HepG2 (cell line): ENCODE measurements around the gene NELFB. TPM values are rescaled to one million over a fixed set of nuclear protein-coding genes. Genes with fewer than 3 reads are reported as not detected.

Experiments used
- ATAC-seq: fragments of 200-7000 bp; cut with Tn5 transposase; 3 replicates; pipeline ENCODE4 v1.9.1; 2020; ENCODE audit warnings: mild to moderate bottlenecking, moderate library complexity
- BruUV-seq: library from RNA; stranded (reverse); fragments of 400-500 nt; replicated peaks from 2 replicates; lab custom pipeline; 2021; lab: Mats Ljungman, UMichigan
- CTCF ChIA-PET: fragments of 300-600 bp; formaldehyde crosslinking; extraction: SDS; loops from one replicate; lab custom pipeline; 2021; ENCODE audit warnings: low total read pairs, inconsistent platforms, low intra/inter-chr PET ratio; lab: Yijun Ruan, JAX
- POLR2A ChIA-PET: fragments of 350-600 bp; sonication (Branson Sonifier 250); formaldehyde crosslinking; loops from one replicate; lab custom pipeline; 2020; ENCODE audit warnings: antibody characterized with exemption, inconsistent platforms; lab: Yijun Ruan, JAX
- DNase-seq: peaks from one replicate; pipeline ENCODE4 v3.0.0-alpha.2; 2015; ENCODE audit warnings: low spot score
- FAIRE-seq: peaks from 3 replicates; lab custom pipeline; 2011; peaks lifted over from hg19 to GRCh38; lab: Jason Lieb, UNC
- H2AFZ ChIP-seq: one replicate; pipeline ENCODE4 v1.6.1; 2011; ENCODE audit warnings: low read length, inconsistent platforms
- H3K27ac ChIP-seq: fragments of 300-600 bp; 3 replicates; pipeline ENCODE4 v1.8.0; 2011; ENCODE audit warnings: mixed run types, mild to moderate bottlenecking, mixed read lengths, low read length, inconsistent platforms; ENCODE audit not compliant: insufficient read depth; ENCODE audit errors: extremely low read length
- H3K27me3 ChIP-seq, 2 experiments: fragments of 200-600 bp in 1 of 2; 2 replicates in 1 of 2; 3 replicates in 1 of 2; pipeline versions ENCODE4 v1.6.0 to v1.8.0; 2011; ENCODE audit warnings: low read length in 2 of 2, mild to moderate bottlenecking in 2 of 2, moderate library complexity in 2 of 2, inconsistent platforms in 1 of 2; ENCODE audit not compliant: insufficient read depth in 2 of 2, control insufficient read depth in 1 of 2
- H3K36me3 ChIP-seq, 2 experiments: fragments of 200-600 bp in 1 of 2; replicated peaks in 1 of 2; 2 replicates in 1 of 2; 3 replicates in 1 of 2; pipeline versions ENCODE4 v1.5.1 to v1.8.0; 2011; ENCODE audit warnings: low read length in 2 of 2, inconsistent platforms in 1 of 2; ENCODE audit not compliant: insufficient read depth in 2 of 2, control insufficient read depth in 1 of 2
- H3K4me1 ChIP-seq: 2 replicates; pipeline ENCODE4 v1.5.1; 2012; ENCODE audit warnings: low read length, inconsistent platforms; ENCODE audit not compliant: insufficient read depth
- H3K4me2 ChIP-seq: 2 replicates; pipeline ENCODE4 v1.6.0; 2011; ENCODE audit warnings: low read depth, low read length, inconsistent platforms
- H3K4me3 ChIP-seq, 3 experiments: fragments of 200-600 bp in 1 of 3; sonication (generic), shearing (Covaris generic) in 1 of 3; replicated peaks in 1 of 3; 2 replicates each; pipeline ENCODE4 v1.5.1; 2011 to 2016; ENCODE audit warnings: low read length in 3 of 3, inconsistent platforms in 2 of 3, low read depth in 2 of 3, mild to moderate bottlenecking in 2 of 3, control low read depth in 1 of 3, mixed read lengths in 1 of 3; ENCODE audit not compliant: insufficient read depth in 1 of 3
- H3K79me2 ChIP-seq: one replicate; pipeline ENCODE4 v1.6.1; 2011; ENCODE audit warnings: low read length, inconsistent platforms; ENCODE audit not compliant: insufficient read depth
- H3K9ac ChIP-seq: 2 replicates; pipeline ENCODE4 v1.6.0; 2011; ENCODE audit warnings: mild to moderate bottlenecking, low read depth, low read length, inconsistent platforms; ENCODE audit not compliant: insufficient read depth
- H3K9me3 ChIP-seq: 2 replicates; pipeline ENCODE4 v1.5.1; 2012; ENCODE audit warnings: mild to moderate bottlenecking, low read length
- H4K20me1 ChIP-seq: 2 replicates; pipeline ENCODE4 v1.6.0; 2011; ENCODE audit warnings: inconsistent platforms, mild to moderate bottlenecking, low read length, moderate library complexity; ENCODE audit not compliant: insufficient read depth
- HDAC2 ChIP-seq: sonication (generic); formaldehyde crosslinking; IDR thresholded peaks from 2 replicates; pipeline ENCODE4 v1.4.0; 2020; ENCODE audit warnings: missing genetic modification reagents
- RAD21 ChIP-seq: fragments of 450-650 bp; formaldehyde crosslinking; IDR thresholded peaks from 2 replicates; pipeline ENCODE4 v1.5.0; 2020; ENCODE audit warnings: mild to moderate bottlenecking
- ZNF207 ChIP-seq: fragments of 450-650 bp; IDR thresholded peaks from 2 replicates; pipeline ENCODE4 v1.6.1; 2016; ENCODE audit warnings: antibody characterized with exemption, borderline replicate concordance
- ZNF224 ChIP-seq: sonication (generic); formaldehyde crosslinking; IDR thresholded peaks from 2 replicates; pipeline ENCODE4 v1.5.0; 2020; ENCODE audit warnings: mild to moderate bottlenecking, missing genetic modification reagents
- ZNF230 ChIP-seq: sonication (generic); formaldehyde crosslinking; IDR thresholded peaks from 2 replicates; pipeline ENCODE4 v1.4.0; 2020; ENCODE audit warnings: mild to moderate bottlenecking, missing genetic modification reagents
- ZNF766 ChIP-seq: sonication (generic); formaldehyde crosslinking; IDR thresholded peaks from 2 replicates; pipeline ENCODE4 v1.5.0; 2020; ENCODE audit warnings: missing genetic modification reagents, borderline replicate concordance
- WGBS: methylation state at CpG from one replicate; pipeline ENCODE4 v1.1.6; 2017; ENCODE audit warnings: low lambda C conversion rate; 5-methylcytosine and 5-hydroxymethylcytosine counted together
- in situ Hi-C: cut with HindIII; loops from 2 replicates; pipeline ENCODE4 v1.10.0; 2017; ENCODE audit warnings: low pct_unique_long_range_greater_than_20kb; ENCODE audit not compliant: extremely low pct_ligation_motif_present
- intact Hi-C: fragments of 100-400 bp; cut with micrococcal nuclease; formaldehyde crosslinking; loops from one replicate; pipeline ENCODE4 v1.10.0; 2022; ENCODE audit not compliant: unreplicated experiment
- polyA plus RNA-seq, 8 experiments: library from polyadenylated mRNA; depleted of rRNA in 3 of 8; stranded (reverse) in 7 of 8; unstranded in 1 of 8; fragments of >200 nt; fragmentation: Illumina TruSeq in 4 of 8; extraction: Trizol in 4 of 8; gene quantifications; 2 replicates each; pipeline versions ENCODE4 v1.2.1 to v1.2.3, GENCODE V29; 2011 to 2016; ENCODE audit warnings: low read depth in 4 of 8, missing spikeins in 1 of 8, mixed read lengths in 1 of 8; ENCODE audit not compliant: insufficient read depth in 1 of 8
- total RNA-seq, 5 experiments: library from RNA; depleted of rRNA; stranded (reverse); fragments of >200 nt; fragmentation: Illumina TruSeq; extraction: Trizol; gene quantifications; 2 replicates each; pipeline ENCODE4 v1.2.3, GENCODE V29; 2016; ENCODE audit warnings: low read depth in 1 of 5
- TF ChIP-seq, protein P1 (sequence below): sonication (generic); formaldehyde crosslinking; IDR thresholded peaks from 2 replicates; pipeline ENCODE4 v1.4.0; 2020; ENCODE audit warnings: missing genetic modification reagents
- TF ChIP-seq, protein P2 (sequence below): sonication (generic); formaldehyde crosslinking; IDR thresholded peaks from 2 replicates; pipeline ENCODE4 v1.5.1; 2020; ENCODE audit warnings: missing genetic modification reagents, mild to moderate bottlenecking, borderline replicate concordance
- TF ChIP-seq, protein P3 (sequence below): sonication (generic); formaldehyde crosslinking; IDR thresholded peaks from 2 replicates; pipeline ENCODE4 v1.5.0; 2020; ENCODE audit warnings: missing genetic modification reagents
- TF ChIP-seq, protein P4 (sequence below): sonication (generic); formaldehyde crosslinking; IDR thresholded peaks from 2 replicates; pipeline ENCODE4 v1.8.0; 2022; ENCODE audit warnings: missing genetic modification reagents, low read depth, mild to moderate bottlenecking, borderline replicate concordance
- TF ChIP-seq, protein P5 (sequence below), 2 experiments: sonication (generic) in 1 of 2; formaldehyde crosslinking in 1 of 2; IDR thresholded peaks; 2 replicates each; pipeline versions ENCODE4 v1.4.0 to v1.6.1; 2016 to 2020; ENCODE audit warnings: borderline replicate concordance in 1 of 2, low read depth in 1 of 2, mild to moderate bottlenecking in 1 of 2, missing genetic modification reagents in 1 of 2

The NELFB gene
- total and polyA plus RNA-seq, 2 of the 13 experiments (the other 11 are each of a cell fraction or from before 2014, with no cell fraction given) = 26.5 to 45.8 TPM

DNA sequence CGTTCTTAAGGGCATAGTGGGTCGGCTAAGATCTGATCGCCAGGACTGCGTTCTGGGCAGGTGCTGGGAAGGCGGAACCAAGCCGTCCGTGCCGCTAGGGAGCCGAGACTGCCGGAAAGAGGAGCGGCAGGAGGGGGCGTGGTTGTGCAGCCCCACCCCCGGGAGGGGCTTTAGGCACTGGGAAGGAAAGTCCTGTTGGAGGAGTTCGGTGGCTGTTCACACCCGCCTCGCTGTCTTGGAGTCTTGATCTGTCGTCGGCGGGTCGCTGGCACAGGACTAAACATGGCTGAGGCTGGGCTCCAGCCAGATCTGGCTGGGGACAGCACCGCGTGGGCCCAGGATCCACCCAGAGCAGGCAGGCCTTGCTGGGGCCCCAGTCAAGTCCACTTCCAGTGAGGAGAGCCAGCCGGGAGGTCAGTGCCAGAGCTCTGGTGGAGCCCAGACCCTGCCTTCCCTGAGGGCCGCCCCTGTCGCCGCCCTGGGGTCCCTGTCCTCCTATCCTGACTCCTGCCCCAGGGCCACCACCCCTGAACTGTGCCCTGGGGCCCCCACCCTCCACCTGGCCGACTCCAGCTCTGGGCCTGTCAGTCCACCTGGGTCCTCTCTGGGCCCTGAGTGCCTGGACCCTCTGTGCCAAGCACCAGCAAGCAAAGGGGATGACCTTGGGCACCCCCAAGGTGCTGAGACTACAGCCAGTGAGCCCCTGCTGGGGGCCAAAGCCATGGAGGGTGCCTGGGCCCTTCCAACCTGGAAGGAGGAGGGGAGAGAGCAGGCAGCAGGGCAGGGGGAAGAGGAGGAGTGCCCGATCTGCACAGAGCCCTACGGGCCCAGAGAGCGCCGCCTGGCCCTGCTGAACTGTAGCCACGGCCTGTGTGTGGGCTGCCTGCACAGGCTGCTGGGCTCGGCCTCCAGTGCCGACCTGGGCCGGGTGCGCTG, 37.6 kb upstream of the NELFB start:
- Histone ChIP-seq H3K9ac (peak overlapping the region; percentile 77), H3K4me1 (peaks cover 29% of the 10 kb centered on the region), H4K20me1 (peaks cover 4% of the 10 kb centered on the region; the same call in 1 of the 2 replicates), H3K27me3 (no peaks in the 10 kb centered on the region), H3K27ac (peak overlapping the region; percentile 84), H3K79me2 (peaks cover 3% of the 10 kb centered on the region), H2AFZ (no peak overlapping the region), H3K36me3 (no peaks in the 10 kb centered on the region), H3K4me2 (peak overlapping the region; percentile 90), H3K9me3 (no peaks in the 10 kb centered on the region), H3K4me3 (peak overlapping the region; percentile 68 to 83 (median 77))
- DNase-seq = peak; percentile 66
- peak; percentile 97 for FAIRE-seq
- in situ Hi-C loops = no loop called here
- intact Hi-C loops = no loop called here
- CTCF ChIA-PET = no interaction called here
- POLR2A ChIA-PET = interaction anchor here (0.9 to 13.4 kb wide), 11 partner anchors 9 to 150 kb away, joined by 3 to 225 read pairs (median 10); partner anchors contain the start of genes ANAPC2, NDOR1, RNF224 and SSNA1
- TSS peak; percentile 56 for BruUV-seq
- WGBS = 16% methylated on average over 11 of the region's 36 CpGs
- peak; percentile 69 for ATAC-seq
- TF ChIP-seq, protein P1, sequence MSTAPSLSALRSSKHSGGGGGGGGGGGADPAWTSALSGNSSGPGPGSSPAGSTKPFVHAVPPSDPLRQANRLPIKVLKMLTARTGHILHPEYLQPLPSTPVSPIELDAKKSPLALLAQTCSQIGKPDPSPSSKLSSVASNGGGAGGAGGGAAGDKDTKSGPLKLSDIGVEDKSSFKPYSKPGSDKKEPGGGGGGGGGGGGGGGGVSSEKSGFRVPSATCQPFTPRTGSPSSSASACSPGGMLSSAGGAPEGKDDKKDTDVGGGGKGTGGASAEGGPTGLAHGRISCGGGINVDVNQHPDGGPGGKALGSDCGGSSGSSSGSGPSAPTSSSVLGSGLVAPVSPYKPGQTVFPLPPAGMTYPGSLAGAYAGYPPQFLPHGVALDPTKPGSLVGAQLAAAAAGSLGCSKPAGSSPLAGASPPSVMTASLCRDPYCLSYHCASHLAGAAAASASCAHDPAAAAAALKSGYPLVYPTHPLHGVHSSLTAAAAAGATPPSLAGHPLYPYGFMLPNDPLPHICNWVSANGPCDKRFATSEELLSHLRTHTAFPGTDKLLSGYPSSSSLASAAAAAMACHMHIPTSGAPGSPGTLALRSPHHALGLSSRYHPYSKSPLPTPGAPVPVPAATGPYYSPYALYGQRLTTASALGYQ (CRISPR knock-in tag) = peak; percentile 40; the same call in 1 of the 2 replicates
- 0 out of 2 replicates have a peak, but pooled peaks have one; percentile 33 for TF ChIP-seq ZNF224
- 0 out of 2 replicates have a peak, but pooled peaks have one; percentile 11 for TF ChIP-seq RAD21 (CRISPR knock-in tag)
- TF ChIP-seq, protein P2, sequence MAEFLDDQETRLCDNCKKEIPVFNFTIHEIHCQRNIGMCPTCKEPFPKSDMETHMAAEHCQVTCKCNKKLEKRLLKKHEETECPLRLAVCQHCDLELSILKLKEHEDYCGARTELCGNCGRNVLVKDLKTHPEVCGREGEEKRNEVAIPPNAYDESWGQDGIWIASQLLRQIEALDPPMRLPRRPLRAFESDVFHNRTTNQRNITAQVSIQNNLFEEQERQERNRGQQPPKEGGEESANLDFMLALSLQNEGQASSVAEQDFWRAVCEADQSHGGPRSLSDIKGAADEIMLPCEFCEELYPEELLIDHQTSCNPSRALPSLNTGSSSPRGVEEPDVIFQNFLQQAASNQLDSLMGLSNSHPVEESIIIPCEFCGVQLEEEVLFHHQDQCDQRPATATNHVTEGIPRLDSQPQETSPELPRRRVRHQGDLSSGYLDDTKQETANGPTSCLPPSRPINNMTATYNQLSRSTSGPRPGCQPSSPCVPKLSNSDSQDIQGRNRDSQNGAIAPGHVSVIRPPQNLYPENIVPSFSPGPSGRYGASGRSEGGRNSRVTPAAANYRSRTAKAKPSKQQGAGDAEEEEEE (CRISPR knock-in tag) = no peak
- no peak for TF ChIP-seq ZNF230 (CRISPR knock-in tag)
- TF ChIP-seq HDAC2 (CRISPR knock-in tag) = peak; percentile 21; the same call in 1 of the 2 replicates
- no peak for TF ChIP-seq ZNF207
- TF ChIP-seq, protein P3, sequence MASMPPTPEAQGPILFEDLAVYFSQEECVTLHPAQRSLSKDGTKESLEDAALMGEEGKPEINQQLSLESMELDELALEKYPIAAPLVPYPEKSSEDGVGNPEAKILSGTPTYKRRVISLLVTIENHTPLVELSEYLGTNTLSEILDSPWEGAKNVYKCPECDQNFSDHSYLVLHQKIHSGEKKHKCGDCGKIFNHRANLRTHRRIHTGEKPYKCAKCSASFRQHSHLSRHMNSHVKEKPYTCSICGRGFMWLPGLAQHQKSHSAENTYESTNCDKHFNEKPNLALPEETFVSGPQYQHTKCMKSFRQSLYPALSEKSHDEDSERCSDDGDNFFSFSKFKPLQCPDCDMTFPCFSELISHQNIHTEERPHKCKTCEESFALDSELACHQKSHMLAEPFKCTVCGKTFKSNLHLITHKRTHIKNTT (CRISPR knock-in tag) = no peak
- TF ChIP-seq, protein P4, sequence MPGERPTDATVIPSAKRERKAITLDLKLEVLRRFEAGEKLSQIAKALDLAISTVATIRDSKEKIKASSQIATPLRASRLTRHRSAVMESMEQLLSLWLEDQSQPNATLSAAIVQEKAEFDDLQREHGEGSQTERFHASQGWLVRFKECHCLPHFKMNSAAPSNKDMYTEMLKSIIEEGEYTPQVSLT (CRISPR knock-in tag) = no peak
- TF ChIP-seq ZNF766 = no peak
- TF ChIP-seq, protein P5, sequence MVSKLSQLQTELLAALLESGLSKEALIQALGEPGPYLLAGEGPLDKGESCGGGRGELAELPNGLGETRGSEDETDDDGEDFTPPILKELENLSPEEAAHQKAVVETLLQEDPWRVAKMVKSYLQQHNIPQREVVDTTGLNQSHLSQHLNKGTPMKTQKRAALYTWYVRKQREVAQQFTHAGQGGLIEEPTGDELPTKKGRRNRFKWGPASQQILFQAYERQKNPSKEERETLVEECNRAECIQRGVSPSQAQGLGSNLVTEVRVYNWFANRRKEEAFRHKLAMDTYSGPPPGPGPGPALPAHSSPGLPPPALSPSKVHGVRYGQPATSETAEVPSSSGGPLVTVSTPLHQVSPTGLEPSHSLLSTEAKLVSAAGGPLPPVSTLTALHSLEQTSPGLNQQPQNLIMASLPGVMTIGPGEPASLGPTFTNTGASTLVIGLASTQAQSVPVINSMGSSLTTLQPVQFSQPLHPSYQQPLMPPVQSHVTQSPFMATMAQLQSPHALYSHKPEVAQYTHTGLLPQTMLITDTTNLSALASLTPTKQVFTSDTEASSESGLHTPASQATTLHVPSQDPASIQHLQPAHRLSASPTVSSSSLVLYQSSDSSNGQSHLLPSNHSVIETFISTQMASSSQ (IDR thresholded peaks at IDR 0.05; ENCODE audit: low read depth) = no peak
- TF ChIP-seq, protein P5 (CRISPR knock-in tag; IDR thresholded peaks at IDR 0.05; ENCODE audit: borderline replicate concordance) = peak; percentile 17; the same call in 1 of the 2 replicates
